Uterus (tissue), 2 donors: ENCODE data around the gene MAP3K5.

Source experiments
- CTCF ChIP-seq, 4 experiments: fragments of 200-600 bp in 2 of 4; fragments of 450-650 bp in 2 of 4; sonication (generic) in 2 of 4; IDR thresholded peaks; one replicate each; pipeline ENCODE4 v1.5.1; 2016 to 2019; ENCODE audit warnings: antibody characterized with exemption in 4 of 4, mild to moderate bottlenecking in 2 of 4, moderate library complexity in 1 of 4
- POLR2A ChIP-seq, 2 donors: fragments of 450-650 bp; IDR thresholded peaks; one replicate each; pipeline ENCODE4 v1.6.1; 2016; ENCODE audit warnings: antibody characterized with exemption in 2 of 2, mild to moderate bottlenecking in 1 of 2, moderate library complexity in 1 of 2

- TF ChIP-seq POLR2A (IDR thresholded peaks at IDR 0.05) (no peak), CTCF (IDR thresholded peaks at IDR 0.05) (no peak)
Measured at GRCh38 chr6:136566007-136566487, 226.2 kb downstream of the MAP3K5 start.
